ENCODE data around the gene ODF2L. TPM values are rescaled to one million over a fixed set of nuclear protein-coding genes. Genes with fewer than 3 reads are reported as not detected.

The ODF2L gene
- total and polyA plus RNA-seq, 4 donors: 3.0 to 6.5 (median 5.2) TPM

- WGBS: 92% methylated on average over 1 of the region's 1 CpG
- no peaks in the 10 kb centered on the region for H3K4me1 ChIP-seq (ENCODE audit: control insufficient read depth in 4 of 4, insufficient read depth in 4 of 4, low read length in 3 of 4)
- no peak overlapping the region for H3K27ac ChIP-seq (ENCODE audit: low read depth in 1 of 2, low read length in 2 of 2)
- no peaks in the 10 kb centered on the region for H3K36me3 ChIP-seq (ENCODE audit: control insufficient read depth in 4 of 4, insufficient read depth in 3 of 4, low read depth in 1 of 4, low read length in 3 of 4)
- H3K9me3 ChIP-seq (ENCODE audit: control insufficient read depth in 4 of 4, low read length in 3 of 4): no peaks in the 10 kb centered on the region
- no peaks in the 10 kb centered on the region for H3K27me3 ChIP-seq (ENCODE audit: control insufficient read depth in 4 of 4, insufficient read depth in 4 of 4, low read length in 3 of 4)
- DNase-seq (ENCODE audit: low spot score): no peak
- no peak overlapping the region for H3K9ac ChIP-seq (ENCODE audit: low read depth in 1 of 2, low read length in 2 of 2)
- H3K4me3 ChIP-seq (ENCODE audit: low read depth in 1 of 3, low read length in 3 of 3): no peak overlapping the region
- TF ChIP-seq, protein P1, sequence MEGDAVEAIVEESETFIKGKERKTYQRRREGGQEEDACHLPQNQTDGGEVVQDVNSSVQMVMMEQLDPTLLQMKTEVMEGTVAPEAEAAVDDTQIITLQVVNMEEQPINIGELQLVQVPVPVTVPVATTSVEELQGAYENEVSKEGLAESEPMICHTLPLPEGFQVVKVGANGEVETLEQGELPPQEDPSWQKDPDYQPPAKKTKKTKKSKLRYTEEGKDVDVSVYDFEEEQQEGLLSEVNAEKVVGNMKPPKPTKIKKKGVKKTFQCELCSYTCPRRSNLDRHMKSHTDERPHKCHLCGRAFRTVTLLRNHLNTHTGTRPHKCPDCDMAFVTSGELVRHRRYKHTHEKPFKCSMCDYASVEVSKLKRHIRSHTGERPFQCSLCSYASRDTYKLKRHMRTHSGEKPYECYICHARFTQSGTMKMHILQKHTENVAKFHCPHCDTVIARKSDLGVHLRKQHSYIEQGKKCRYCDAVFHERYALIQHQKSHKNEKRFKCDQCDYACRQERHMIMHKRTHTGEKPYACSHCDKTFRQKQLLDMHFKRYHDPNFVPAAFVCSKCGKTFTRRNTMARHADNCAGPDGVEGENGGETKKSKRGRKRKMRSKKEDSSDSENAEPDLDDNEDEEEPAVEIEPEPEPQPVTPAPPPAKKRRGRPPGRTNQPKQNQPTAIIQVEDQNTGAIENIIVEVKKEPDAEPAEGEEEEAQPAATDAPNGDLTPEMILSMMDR (IDR thresholded peaks at IDR 0.05; ENCODE audit: low read depth, low read length, missing input control): no peak
- TF ChIP-seq, protein P2, sequence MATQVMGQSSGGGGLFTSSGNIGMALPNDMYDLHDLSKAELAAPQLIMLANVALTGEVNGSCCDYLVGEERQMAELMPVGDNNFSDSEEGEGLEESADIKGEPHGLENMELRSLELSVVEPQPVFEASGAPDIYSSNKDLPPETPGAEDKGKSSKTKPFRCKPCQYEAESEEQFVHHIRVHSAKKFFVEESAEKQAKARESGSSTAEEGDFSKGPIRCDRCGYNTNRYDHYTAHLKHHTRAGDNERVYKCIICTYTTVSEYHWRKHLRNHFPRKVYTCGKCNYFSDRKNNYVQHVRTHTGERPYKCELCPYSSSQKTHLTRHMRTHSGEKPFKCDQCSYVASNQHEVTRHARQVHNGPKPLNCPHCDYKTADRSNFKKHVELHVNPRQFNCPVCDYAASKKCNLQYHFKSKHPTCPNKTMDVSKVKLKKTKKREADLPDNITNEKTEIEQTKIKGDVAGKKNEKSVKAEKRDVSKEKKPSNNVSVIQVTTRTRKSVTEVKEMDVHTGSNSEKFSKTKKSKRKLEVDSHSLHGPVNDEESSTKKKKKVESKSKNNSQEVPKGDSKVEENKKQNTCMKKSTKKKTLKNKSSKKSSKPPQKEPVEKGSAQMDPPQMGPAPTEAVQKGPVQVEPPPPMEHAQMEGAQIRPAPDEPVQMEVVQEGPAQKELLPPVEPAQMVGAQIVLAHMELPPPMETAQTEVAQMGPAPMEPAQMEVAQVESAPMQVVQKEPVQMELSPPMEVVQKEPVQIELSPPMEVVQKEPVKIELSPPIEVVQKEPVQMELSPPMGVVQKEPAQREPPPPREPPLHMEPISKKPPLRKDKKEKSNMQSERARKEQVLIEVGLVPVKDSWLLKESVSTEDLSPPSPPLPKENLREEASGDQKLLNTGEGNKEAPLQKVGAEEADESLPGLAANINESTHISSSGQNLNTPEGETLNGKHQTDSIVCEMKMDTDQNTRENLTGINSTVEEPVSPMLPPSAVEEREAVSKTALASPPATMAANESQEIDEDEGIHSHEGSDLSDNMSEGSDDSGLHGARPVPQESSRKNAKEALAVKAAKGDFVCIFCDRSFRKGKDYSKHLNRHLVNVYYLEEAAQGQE (IDR thresholded peaks at IDR 0.05): no peak
- TF ChIP-seq YY1 (IDR thresholded peaks at IDR 0.05) (no peak), MAX (IDR thresholded peaks at IDR 0.05) (no peak), FOXA1 (IDR thresholded peaks at IDR 0.05) (no peak), NR2F2 (IDR thresholded peaks at IDR 0.05) (no peak), EGR1 (IDR thresholded peaks at IDR 0.05; ENCODE audit: low read depth in 2 of 2) (no peak), FOXA2 (IDR thresholded peaks at IDR 0.05) (no peak), RXRA (IDR thresholded peaks at IDR 0.05) (no peak), SP1 (IDR thresholded peaks at IDR 0.05) (no peak), HNF4A (conservative IDR thresholded peaks at IDR 0.05) (no peak), TAF1 (conservative IDR thresholded peaks at IDR 0.05) (no peak), RAD21 (IDR thresholded peaks at IDR 0.05) (no peak), GABPA (IDR thresholded peaks at IDR 0.05 in 1 of 2, conservative IDR thresholded peaks at IDR 0.05 in 1 of 2) (no peak), HNF4G (IDR thresholded peaks at IDR 0.05) (no peak), JUND (IDR thresholded peaks at IDR 0.05) (no peak), ZBTB33 (IDR thresholded peaks at IDR 0.05) (no peak)
- TF ChIP-seq, protein P3, sequence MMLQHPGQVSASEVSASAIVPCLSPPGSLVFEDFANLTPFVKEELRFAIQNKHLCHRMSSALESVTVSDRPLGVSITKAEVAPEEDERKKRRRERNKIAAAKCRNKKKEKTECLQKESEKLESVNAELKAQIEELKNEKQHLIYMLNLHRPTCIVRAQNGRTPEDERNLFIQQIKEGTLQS (IDR thresholded peaks at IDR 0.05): no peak
Measured at GRCh38 chr1:86346388-86346787, 49.7 kb downstream of the ODF2L start.
